Cerebellar cortex (tissue), 1 donor: ENCODE results near the gene EDC3.
"Not testable (repeated sequence)": the region's sequence is repeated elsewhere in the genome, so short reads cannot be mapped to it uniquely, and the experiment has no call there.

Experiments used
- DNase-seq: peaks from one replicate; pipeline ENCODE4 v3.0.0-alpha.2; 2015; ENCODE audit warnings: low spot score

Gene EDC3

DNA sequence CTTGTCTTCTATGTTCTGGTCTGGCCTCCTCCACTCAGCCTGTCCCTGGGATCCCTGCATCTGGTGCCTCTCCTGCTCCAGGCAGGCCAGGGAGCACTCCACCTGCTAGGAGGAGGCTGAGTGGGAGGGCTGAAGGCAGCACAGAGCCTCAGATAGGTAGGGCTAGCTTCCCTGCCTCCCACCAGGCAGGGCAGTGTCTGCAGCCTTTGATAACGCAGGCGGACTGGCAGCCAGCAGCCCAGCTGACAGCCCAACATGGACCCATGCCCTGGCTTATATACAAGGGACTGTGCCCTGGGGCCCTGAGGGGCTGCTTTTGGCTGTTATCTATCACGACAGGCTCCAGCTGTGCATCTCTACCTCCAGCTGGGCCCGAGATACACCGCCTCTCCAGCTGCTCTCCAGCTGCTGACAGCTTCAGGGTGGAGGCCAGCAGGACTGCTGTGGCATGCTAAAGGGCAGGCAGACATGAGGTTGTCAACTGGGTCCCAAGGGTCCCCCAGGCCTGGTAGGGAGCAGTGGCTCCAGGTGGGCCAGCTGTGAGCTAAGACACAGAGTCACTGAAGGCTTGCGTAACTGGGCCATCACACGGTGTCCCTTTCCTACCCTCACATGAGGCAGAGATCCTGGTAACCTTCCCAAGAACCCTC, 85.4 kb downstream of the EDC3 start:
- no peak for DNase-seq

DNA sequence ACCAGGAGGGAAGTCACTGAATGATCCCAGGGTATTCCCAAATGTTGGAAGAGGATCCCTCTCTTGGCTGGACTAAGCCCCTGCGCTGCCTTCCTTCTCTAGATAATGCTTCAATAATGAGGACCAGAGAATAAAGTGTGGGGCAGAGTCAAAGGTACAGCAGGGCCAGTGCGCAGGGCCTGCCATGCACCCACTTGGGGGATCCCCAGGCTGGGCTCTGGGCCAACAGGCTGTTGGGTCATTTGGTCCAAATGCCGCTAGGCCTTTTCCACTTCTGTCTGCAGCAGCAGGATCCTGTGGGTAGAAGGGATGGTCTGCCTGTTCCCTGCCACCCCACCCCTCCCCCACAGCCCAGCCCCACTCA, 85.9 kb downstream of the EDC3 start:
- no peak for DNase-seq

DNA sequence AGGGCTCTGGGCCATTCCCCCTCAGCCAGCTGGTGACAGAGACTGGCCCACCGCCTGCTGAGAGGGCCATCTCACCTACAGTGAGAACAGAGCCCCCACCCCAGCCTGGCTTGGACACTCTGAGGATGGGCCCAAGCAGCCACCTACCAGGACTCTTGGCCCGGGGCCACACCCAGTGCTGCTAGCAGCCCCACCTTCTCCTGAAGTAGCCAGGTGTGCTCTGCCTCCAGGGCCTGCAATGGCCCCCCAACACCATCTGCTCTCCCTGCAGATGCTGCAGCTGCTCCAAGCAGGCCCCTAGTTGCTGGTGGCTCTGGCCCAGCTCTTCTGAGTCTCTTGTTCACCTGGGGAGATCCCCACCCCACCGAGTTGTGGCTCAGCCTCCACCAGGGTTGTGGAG, 87.0 kb downstream of the EDC3 start:
- no peak for DNase-seq

DNA sequence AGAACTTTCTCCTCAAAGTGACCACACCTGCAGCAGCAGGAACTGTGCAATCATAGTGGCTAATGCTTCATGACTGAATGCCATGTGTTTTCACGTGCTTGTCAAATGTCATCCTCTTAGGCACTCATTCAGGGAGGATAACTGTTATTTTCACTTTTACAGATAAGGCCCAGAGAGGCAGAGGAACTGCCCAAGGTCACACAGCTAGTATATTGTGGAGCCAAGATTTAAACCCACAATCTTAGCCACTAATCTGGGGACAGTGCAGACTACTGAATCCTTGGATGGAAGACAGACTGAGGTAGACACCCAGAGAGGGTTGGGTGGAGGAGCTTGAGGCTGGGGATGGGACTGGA, 90.1 kb downstream of the EDC3 start:
- DNase-seq, result no peak

DNA sequence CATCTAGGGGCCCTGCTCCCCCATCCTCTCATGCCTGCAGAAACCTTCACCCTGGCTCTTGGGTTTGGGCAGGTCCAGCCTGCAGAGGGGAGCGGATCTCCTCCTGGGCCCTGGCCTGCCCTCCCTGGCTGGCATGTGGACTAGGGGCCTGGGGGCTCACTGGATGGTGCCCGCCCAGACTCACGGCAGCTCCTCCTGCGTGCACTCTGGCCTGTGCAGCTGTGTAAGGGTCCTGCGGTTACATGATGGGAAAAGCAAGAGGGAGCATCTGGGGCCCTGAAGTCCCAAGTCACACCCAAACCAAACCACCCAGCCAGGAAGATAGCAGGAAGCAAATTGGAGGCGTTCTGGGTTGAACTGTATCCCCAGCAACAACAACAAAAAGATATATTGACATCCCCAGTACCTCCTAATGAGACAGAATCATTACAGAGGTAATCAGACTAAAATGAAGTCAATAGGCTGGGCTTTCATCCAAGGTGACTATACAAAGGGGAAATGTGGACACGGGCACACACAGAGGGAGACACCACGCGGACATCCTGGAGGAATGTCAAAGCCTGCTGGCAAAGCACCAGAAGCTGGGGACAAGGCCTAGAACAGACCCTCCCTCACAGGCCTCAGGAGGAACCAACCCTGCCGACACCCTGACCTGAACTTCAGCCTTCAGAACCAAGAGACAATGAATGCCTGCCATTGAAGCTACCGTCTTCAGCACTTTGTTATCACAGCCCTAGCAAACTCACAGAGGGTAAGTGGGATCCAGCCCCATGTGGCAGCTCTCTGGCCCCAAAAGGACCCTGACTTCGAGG, 90.6 kb downstream of the EDC3 start:
- DNase-seq, result no peak

DNA sequence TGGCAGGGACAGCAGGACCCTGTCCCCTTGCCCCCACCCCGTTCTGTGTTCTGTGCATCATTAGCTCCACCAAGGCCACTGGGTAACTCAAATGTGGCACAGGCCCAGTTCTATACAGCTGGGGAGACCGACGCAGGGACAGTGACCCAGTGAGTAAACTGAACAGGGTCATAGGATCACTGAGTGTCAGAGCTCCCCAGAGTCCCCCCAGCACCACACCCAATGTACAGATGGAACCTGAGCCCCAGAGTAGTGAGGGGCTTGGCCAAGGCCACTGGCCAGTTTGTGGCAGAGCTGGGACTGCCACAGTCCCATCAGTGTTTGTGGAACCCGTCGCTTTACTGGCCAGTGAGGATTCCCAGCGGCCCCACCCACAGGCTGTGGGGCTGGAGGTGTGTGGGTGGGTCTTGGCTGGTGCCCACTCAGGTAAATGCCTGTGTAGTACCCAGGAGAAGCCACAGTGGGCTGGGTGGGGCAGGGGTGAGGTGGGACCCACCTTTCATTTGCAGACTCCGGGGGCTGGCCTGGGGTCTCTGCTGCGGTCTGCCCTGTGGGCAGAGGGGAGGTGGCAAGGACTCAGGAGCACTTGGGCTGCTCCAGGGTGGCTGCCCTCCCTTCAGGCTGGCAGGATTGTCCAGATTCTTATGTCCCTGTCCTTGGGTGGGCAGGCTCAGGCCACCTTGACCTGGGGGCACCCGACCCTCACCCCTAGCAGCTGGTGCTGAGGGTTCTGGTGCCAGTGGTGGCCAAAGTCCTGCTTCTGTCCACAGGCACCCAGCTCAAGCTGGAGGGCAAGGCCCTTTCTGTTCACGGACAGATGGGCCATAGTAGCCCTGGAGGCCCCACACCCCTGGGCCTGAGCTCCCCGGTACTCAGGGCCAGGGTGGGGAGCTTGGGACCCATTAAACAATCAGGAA, 91.8 kb downstream of the EDC3 start:
- no peak for DNase-seq

DNA sequence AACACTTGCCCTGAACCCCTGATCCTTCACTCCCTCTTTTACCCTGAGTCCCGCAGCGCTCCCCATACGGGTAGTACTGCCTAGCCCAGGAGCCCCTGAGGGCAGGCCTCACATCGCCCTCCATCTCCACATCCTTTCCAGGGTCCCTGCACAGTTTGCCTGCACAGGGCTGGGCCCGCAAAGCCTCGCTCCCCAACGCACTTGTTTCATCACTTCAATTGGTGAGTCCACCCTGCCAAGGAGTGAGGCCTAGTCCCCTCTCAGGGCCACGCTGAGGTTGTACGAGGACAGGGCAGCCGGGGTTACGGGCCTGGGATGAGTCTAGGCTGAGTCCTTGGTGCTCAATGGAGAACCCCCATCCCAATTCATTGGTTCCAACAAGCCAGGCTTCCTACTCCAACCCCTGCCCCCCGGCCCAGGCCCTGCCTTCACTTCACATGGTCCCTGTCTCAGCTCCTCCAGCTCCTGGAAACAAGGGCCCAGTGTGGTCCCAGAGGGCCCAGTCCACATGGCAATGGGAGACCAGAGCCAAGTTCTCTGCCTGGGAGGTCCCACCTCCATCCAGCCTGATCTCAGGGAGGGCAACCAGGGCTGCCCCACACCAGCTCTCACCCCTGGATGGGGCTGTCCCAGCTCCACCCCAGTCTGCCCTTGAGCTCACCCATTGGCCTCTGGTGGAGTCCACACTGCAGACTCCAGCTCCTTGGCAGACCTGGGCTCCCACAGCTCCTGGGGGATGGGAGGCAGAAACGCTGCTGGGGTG, 92.6 kb downstream of the EDC3 start:
- DNase-seq, result no peak

DNA sequence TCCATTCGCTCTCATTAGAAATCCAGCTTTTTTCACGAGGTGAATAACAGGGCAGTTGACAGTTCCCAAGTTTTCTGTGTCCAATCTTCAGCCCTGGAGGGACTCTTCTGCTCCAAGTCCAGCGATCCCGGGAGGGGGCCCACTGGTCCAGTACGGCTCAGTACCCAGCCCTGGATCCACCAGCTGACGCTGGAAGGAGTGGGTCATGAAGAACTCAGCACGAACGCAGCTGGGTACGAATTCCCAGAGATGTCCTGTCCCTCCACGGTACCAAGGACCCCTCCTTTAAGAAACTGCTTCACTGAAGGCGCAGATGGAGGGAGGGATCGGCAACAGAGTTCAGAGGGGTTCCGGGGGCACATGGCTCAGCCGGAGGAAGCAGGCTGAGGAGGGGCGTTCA, 96.7 kb downstream of the EDC3 start:
- DNase-seq, result no peak

DNA sequence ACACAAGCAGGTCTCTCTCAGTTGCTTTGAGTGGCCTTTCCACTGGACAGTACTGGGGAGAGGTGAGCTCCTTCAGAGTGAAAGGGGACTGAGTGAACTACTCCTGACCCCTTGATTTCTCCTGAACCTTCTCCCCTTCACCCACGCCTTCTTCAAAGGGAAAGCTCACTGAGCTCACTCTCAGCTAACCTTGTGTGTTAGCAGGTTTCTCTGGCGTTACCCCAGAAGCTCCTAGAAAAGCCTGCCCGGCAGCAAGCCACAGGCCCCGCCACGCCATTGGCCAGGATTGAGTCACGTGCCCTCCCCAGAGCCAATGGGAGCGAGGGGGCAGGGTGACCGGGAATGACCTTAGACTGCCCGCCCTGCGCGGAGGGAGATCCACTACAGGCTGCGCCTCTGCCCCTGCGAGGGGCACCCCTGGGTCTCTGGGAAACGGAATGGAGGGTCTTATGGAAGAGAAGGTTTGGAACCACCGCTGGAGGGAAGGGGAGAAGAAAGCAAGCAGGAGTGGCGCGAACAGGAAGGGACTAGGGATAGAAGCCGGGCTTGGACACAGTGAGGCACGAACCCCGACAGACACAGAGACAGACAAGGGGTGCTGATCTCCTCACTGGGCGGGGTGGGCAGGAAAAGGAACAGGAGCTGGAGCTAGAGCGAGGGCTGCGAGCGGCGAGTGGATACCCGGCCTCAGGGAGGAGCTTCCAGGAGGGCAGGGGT, 97.5 kb downstream of the EDC3 start:
- DNase-seq, result peak; percentile 94

DNA sequence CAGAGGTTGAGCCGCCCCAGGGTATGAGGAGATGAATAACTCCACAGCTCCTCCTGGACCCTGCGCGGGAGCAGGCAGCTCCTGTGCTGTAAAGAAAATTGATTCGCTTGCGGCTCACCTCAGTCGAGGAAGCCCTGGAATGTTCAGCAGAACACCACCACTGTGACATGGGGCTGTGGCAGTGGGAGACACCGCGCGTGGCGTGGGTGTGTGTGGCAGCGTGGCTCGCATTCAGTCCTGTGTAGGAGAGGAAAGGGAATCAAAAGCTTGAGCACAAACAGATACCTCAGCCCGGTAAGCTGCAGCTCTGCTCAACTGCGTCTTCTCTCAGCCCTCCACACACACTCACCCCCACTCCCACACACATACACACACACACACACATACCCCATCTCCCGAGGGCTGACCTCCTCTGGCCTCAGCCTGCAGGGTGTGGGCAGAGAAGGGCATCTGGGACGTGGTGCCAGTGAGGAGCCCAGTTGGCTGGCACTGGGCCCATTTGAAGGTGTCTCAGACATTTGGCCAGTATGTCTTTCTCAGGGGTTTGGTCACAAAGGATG, 98.6 kb downstream of the EDC3 start:
- DNase-seq, result not testable (repeated sequence)

DNA sequence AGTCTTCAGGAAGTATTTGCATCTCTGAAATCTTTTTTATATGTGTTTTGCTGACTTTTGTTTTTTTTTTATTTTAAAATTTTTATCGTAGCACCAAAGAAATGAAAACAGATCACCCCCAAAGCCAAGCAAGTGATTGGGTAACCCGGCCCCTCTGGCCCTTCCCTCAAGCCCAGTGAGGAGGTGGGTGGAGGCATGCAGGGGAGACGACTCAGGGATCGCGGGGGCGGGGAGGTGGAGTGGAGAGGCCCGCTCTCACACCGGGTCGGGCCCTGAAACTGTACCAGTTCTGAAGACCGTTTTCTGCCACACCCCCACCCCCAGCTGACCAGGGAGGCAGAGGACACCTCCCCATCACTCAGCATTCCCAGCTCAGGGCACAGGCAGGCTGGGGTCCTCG, 99.1 kb downstream of the EDC3 start:
- DNase-seq, result not testable (repeated sequence)

DNA sequence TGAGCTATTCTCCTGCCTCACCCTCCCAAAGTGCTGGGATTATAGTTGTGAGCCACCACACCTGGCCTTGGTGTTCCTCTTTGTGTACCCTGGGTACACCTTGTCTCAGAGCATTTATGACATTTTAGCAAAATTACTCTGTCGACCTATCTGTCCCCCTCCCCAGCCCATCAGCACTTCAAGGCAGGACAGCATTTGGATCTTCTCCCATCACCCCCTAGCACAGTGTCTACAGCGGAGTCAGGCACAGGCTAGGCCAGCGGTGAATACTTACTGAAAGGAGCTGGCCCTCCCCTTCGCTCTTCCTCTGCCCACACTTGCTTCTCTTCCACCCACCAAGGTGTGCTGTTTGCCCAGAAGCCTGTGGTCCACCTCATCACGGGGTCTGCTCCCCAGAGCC, 100.6 kb downstream of the EDC3 start:
- no peak for DNase-seq

DNA sequence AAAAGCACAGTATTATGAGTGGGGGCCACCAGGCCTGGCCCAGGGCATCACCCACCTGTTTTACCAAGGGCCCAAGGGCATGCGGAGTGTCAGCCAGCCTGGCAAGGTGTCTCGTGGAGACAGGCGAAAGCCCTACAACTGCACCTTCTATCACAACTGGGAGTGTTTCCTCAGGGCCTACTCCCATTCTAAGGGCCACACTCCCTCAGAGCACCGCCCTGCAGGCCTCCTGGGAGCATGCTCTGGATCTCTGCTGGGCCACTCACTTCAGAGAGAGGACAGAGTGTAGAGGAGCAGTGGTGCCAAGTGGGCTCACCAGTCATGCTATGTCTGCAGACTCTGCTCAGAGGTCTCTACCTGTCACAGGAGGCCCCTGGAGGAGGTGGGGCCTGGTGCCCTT, 101.4 kb downstream of the EDC3 start:
- DNase-seq, result no peak

DNA sequence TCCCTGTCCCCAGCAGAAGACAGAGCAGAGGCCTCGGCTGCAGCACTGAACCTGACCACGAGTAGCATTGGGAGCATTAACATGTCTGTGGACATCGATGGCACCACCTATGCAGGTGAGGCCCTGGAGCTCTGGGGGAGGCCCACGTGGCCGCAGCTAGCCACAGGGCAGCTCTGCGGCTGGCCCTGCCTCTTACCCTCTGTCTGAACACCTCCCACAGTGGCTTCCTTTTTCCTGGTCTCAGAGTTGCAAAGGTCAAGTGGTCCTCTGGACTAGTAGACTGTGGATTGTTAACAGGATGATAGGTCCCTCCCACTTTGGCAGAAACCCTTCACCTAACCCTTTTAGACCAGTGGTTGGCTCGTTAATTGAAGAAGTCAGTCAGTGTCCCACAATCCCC, 102.7 kb downstream of the EDC3 start:
- no peak for DNase-seq

DNA sequence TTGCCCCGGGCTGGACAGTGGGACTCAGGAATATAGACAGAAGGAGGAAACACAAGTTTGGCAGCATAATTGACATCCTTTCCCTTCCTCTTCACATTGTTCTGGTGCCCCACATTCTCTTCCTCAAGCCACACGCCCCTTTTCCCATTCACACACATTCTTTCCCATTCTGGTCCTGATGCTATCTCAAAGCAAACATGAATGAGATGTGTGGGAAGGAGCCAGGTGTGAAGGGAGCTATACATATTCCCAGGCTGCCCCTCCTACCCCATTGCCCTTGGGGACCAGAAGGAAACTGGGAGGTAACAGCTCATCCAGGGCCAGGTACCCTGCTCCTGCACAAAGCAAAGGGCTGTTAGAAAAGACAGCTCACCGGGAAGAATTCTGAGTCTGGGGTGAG, 103.6 kb downstream of the EDC3 start:
- no peak for DNase-seq

DNA sequence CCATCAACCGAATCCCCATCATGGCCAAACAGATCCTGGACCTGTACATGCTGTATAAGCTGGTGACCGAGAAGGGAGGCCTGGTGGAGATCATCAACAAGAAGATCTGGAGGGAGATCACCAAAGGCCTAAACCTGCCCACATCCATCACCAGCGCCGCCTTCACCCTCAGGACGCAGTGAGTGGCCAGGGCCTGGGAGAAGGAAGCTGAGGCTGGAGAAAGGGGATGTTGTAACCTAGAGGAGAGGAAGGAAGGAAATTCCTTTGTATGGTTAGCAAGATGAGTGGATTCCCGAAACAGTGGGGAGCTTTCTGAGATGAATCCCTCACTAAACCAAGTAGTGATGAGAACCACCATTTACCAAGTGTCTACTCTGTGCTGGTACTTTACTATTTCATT, 106.0 kb downstream of the EDC3 start:
- no peak for DNase-seq

DNA sequence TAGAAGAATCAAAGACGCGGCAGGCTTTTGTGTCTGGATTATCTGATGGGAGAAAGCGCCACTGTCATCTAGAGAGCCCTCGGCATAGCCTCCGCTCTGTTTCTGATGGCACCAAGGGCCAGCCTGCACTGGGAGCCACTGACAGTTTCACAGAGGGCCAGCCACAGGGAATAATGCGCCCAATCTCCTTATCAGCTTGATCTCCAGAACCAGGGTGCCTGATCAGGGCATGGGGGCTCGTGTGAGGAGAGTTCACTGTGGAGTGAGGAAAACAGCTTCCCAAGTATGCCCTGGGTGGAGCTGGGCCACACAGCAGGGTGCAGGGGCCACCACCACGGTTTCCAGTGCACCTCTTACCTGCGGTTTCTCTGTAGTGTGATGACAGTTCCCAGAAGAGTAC, 110.0 kb downstream of the EDC3 start:
- DNase-seq, result no peak

DNA sequence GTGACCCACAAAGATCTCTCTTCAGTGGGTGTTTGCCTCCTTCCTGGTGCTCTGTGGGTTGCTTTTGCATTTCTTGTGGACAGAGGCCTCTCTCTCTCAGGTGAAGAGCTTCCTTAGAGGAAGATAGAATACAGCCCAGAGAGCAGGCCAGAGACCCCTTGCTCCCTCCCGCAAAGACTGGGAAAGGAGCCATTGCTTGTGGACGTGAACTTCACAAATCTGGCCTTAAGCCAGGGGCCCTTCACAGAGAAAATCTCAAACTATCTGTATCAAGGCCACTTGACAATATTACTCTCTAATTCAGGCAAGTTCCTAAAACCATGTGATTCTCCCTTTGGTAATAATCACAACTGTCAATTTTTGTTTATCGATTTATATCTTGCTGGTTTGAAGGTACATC, 110.6 kb downstream of the EDC3 start:
- no peak for DNase-seq

DNA sequence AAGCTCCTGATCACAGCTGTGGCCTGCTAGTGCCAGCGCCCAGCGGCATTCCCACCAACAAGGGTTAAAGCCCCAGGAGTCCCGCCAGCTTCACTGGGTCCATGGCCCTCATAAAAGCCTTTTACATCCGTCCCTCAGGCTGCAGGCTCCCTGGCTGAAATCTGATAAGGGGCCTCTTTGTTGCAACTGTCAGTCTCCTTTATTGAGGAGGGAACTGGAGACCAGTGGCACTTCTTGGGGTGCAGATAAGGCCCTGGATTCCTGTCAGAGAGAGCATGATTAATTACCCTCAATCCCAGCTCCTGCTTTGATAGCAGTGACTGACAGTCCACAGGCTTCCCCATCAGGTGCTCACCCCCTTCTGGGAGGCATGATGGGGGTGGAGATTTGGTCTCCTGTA, 111.0 kb downstream of the EDC3 start:
- no peak for DNase-seq

DNA sequence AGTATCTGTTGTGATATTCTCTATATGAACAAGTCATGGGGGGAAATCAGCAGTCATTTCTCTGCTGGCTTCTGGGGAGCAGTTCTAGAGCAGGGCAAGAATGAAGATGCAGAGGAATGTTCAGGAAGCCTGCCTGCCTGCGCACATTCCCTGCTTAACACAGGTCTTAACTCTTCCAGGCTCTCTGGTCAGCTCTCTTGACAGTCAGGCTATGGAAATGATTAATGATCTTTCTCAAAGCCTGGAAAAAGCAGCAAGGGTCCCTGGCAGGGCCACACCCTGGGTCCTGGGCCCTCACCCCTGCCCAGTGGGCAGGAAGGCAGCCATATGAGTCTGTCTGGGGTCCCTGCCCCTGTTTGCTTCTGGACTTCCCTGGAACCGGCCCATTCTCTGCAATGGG, 111.6 kb downstream of the EDC3 start:
- DNase-seq, result no peak
